IMR-90 (cell line): ENCODE measurements around the gene EGFL8.

Experiments used
- POLR2A ChIP-seq: IDR thresholded peaks from 2 replicates; pipeline ENCODE4 v1.6.1; 2012; ENCODE audit warnings: mild to moderate bottlenecking, low read depth, low read length
- RAD21 ChIP-seq: IDR thresholded peaks from 2 replicates; pipeline ENCODE4 v1.6.1; 2012; ENCODE audit warnings: low read length, improper control_type of control experiment
- RCOR1 ChIP-seq: IDR thresholded peaks from 2 replicates; pipeline ENCODE4 v1.6.1; 2012; ENCODE audit warnings: mild to moderate bottlenecking, low read length, improper control_type of control experiment; ENCODE audit not compliant: insufficient replicate concordance

DNA sequence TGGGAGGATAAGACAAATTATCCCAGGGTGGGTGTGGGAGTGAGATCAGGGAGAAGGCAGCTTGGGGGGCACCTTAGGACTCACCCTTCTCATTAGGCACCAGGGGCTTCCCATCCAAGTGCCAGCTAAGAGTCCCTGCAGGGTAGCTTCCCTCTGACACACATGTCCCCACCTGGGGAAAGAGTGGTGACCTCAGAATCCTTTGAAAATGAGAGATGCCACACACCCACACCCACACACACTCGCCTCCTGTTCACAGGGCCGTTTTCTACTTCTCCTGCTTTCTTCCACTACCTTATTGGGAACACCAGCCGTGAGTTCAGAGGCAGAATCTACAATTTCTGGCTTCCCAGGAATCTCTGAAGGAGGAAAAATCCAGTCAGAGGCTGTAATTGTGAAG, 18.6 kb downstream of the EGFL8 start:
- TF ChIP-seq POLR2A = no peak
- TF ChIP-seq RAD21 = no peak
- TF ChIP-seq RCOR1 = no peak
